ENCODE measurements around the gene PEPD.

- TF ChIP-seq, protein P1, sequence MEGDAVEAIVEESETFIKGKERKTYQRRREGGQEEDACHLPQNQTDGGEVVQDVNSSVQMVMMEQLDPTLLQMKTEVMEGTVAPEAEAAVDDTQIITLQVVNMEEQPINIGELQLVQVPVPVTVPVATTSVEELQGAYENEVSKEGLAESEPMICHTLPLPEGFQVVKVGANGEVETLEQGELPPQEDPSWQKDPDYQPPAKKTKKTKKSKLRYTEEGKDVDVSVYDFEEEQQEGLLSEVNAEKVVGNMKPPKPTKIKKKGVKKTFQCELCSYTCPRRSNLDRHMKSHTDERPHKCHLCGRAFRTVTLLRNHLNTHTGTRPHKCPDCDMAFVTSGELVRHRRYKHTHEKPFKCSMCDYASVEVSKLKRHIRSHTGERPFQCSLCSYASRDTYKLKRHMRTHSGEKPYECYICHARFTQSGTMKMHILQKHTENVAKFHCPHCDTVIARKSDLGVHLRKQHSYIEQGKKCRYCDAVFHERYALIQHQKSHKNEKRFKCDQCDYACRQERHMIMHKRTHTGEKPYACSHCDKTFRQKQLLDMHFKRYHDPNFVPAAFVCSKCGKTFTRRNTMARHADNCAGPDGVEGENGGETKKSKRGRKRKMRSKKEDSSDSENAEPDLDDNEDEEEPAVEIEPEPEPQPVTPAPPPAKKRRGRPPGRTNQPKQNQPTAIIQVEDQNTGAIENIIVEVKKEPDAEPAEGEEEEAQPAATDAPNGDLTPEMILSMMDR (conservative IDR thresholded peaks at IDR 0.05; ENCODE audit: low read length) = no peak
- no peak for TF ChIP-seq EZH2phosphoT487 (IDR thresholded peaks at IDR 0.05; ENCODE audit: borderline replicate concordance)
These were observed 91.5 kb downstream of the PEPD start for GRCh38 chr19:33429891-33430673.
